Measurements from ENCODE around the gene IMMP2L. TPM values are rescaled to one million over a fixed set of nuclear protein-coding genes. Genes with fewer than 3 reads are reported as not detected.

IMMP2L gene
- total RNA-seq, 1 experiment from 2014 or later, result 30.3 TPM

DNA sequence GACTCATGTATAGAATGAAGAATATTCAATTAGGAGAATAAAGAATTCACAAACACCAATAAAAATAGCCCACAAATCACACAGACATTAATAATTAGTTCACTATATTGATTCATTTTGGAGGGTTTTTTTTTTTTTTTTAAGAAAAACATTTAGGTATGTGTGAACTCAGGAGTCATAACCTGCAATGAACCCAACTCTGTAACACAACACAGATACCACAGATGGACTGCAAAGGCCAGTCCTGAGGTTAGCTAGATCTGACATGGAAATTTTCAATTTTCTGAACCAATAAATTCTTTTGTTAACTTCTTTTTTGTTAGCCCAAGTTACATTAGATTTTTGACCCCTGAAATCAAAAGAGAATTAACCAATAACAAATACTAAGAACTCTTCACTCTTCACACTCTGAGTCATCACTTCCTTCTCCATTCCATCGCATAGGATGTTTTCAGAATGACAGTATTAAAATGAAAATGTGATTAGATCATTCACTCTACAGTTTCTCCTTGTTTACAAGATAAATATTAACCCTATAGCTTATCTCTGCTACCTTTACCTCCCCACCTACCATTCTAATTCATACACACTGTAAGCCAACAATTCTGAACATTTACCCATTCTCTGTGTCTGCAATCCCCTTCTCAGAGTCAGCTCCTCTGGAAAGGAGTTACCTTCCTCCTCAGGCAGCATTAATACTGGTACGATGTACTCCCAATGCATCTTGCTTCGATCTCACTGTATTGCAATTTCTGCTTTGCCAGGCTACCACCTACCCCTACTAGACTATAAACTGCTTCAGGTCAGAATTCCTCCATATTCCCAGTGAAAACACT, 329.8 kb downstream of the IMMP2L start:
- DNase-seq (ENCODE audit: extremely low read depth, low read depth), result no peak

GRCh38 chr7:111229916-111230315, 332.4 kb downstream of the IMMP2L start:
- DNase-seq (ENCODE audit: extremely low read depth, low read depth), result no peak

- DNase-seq (ENCODE audit: extremely low read depth, low read depth), result no peak
Measured at GRCh38 chr7:111229181-111229740, 333.0 kb downstream of the IMMP2L start.

GRCh38 chr7:111228437-111228836, 333.9 kb downstream of the IMMP2L start:
- no peak for DNase-seq (ENCODE audit: extremely low read depth, low read depth)

DNA sequence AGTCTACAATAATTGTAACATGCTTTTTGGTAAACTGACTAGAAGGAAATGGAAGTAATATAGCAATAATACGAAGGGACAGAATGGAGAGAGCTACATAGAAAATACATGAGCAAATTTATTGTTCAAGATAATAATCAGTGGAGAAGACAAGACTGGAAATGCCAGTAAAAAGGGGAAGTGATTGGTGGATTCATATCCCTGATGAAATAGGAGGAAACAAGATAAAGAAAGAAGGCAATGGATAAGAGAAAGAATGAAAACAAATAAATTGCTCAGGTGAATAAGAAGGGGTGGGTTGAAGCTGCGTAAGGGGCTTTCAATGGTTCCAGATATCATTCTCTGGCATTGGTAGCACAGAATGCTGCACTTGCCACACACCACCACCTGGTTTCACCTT, 335.5 kb downstream of the IMMP2L start:
- no peak for DNase-seq (ENCODE audit: extremely low read depth, low read depth)

GRCh38 chr7:111224354-111225231, 337.7 kb downstream of the IMMP2L start:
- no peak for DNase-seq (ENCODE audit: extremely low read depth, low read depth)

DNA sequence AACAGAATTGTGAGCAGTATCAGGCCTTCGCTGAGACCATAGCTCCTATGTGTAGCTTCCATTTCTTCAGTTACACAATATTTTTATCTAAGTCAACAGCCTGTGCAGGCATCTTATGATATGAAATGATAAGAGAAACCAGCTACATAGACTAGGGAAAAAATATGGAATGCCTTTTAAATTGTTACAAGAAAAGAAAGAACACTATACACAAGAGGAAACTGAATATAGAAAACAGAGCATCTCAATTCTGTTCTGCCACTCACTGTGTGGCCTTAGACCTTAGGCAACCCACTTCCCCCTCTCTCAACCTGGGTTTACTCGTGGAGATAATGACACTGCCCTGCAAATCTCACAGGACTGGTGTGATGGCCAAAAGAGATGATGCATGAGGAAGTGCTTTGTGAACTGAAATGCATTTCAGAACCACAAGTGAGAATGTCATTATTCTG, 338.5 kb downstream of the IMMP2L start:
- no peak for DNase-seq (ENCODE audit: extremely low read depth, low read depth)

- no peak for DNase-seq (ENCODE audit: extremely low read depth, low read depth)
Measured at GRCh38 chr7:111215550-111215949, 346.7 kb downstream of the IMMP2L start.

DNA sequence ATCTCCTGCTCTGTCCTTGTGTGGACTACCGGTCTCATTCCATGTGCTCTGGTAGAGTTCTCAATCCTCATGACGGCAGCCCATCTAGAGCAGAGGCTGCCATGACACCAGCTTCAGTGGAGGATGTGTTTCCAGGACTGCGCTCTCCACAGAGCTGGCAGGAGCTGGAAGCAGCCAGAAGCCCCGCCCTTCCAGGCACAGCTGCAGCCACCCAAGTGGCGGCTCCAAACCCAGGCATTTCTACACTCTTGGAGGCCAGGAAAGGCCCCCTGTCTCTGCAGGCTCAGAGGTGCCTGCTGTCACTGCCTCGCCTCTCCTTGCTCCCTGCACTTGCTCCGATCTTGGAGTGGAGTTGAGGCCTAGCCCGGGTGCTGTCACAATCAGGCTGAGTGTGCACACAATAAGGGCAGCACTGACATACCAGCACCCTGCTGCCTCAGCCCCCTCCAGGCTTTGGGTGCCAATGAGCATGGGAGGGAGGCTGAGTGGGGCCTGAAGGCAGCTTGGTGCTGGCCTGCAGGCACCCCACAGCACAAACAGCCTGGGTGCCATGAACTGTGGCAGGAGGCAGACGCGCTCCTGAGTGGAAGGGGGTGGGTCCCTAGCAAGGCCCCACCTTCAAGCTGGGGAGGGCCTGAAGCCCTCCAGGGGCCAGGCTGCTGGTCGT, 349.3 kb downstream of the IMMP2L start:
- DNase-seq (ENCODE audit: extremely low read depth, low read depth), result no peak

DNA sequence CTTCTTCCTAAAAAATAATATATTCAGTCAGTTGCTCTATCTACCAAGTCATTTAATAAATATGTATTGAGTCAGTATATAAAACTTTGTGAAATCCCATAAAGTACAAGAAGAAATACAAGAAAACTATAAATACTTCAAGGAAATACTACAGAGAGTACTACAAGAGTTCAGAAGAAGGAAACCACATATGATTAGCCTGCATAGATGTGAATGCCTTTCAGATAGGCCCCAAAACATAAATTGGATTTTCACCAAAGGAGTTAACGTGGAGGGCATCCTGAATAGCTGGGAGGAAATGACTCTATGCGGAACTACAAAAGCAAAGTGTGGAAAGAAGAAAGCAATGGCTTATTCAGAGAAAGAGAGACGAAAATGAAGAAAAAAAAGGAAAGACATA, 351.3 kb downstream of the IMMP2L start:
- DNase-seq (ENCODE audit: extremely low read depth, low read depth), result no peak

DNA sequence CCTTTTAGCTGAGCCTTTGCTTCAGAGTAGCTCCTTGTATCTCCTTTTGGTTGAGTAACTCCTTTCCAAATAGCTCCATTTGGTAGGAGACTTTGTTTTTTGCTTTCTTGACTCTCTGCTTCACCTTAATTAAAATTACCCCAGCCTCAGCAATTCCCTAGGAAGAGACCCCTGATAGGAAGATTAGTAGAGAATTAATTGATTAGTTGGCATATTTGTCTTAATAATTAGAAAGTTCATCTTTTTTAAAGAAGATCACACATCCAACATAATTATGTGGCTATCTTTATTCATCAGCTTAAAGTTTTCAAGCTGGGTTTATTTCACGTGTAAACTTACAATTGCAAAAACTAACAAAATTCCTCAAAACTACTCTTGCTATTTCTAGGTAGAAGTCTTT, 352.2 kb downstream of the IMMP2L start:
- no peak for DNase-seq (ENCODE audit: extremely low read depth, low read depth)

DNA sequence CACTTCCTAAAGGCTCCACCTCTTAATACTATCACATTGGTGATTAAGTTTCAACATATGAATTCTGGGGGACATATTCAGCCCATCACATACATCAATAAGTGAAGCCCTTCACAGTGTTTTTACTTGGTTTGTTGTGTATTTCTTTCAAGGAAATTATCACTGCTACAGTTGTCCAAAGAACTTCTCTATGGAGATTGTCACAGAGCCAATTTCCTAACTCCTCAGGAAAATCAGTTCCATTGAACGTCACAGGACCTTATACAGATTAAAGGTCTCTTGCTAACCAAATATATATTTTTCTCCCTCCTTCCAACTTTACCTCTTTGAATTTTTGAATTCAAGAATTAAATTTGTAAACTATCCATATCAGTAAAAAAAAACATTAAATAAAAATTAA, 357.0 kb downstream of the IMMP2L start:
- no peak for DNase-seq (ENCODE audit: extremely low read depth, low read depth)

DNA sequence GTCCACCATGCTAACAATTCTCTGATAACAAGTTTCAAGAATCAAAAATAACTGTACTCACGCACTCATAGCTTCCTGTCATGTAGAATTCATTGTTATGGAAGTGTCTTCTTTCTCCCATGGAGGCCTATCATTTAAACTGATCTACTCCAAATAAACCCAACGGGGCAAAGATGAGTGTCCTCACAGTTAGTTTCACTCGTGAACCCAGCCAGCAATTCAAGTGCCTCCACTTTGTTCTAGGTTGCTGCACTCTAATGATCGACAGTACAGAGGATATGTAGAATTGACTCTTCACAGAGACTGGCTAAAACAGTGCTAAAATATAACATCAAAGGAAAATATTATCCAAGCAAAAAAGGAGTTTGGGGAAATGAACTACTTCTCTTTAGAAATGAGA, 360.0 kb downstream of the IMMP2L start:
- no peak for DNase-seq (ENCODE audit: extremely low read depth, low read depth)

DNA sequence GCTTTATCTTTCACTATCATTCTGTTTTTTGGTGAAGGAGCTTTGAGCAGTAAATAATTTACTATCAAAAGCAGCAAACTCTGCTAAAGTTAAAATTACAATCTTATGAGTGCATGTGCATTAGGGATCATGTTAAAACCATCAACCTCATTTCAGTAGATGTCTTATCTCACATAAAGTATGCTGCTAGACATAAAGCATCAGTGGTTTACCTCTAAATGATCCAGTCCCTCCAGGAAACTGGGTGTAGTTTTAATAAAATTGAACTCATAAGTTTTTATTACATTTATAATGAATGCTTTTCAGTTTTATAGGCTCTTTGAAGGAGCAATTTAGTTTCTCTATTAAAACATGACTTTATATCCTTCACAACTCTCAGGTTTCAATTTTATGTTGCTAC, 362.6 kb downstream of the IMMP2L start:
- DNase-seq (ENCODE audit: extremely low read depth, low read depth), result no peak

- peak; percentile 87 for DNase-seq (ENCODE audit: extremely low read depth, low read depth)
Measured at GRCh38 chr7:111198255-111198654, 364.0 kb downstream of the IMMP2L start.

- no peak for DNase-seq (ENCODE audit: extremely low read depth, low read depth)
Measured at GRCh38 chr7:111196655-111197054, 365.6 kb downstream of the IMMP2L start.

GRCh38 chr7:111192614-111193413, 369.5 kb downstream of the IMMP2L start:
- no peak for DNase-seq (ENCODE audit: extremely low read depth, low read depth)

GRCh38 chr7:111190804-111191203, 371.5 kb downstream of the IMMP2L start:
- DNase-seq (ENCODE audit: extremely low read depth, low read depth), result no peak

GRCh38 chr7:111184987-111185386, 377.3 kb downstream of the IMMP2L start:
- no peak for DNase-seq (ENCODE audit: extremely low read depth, low read depth)

DNA sequence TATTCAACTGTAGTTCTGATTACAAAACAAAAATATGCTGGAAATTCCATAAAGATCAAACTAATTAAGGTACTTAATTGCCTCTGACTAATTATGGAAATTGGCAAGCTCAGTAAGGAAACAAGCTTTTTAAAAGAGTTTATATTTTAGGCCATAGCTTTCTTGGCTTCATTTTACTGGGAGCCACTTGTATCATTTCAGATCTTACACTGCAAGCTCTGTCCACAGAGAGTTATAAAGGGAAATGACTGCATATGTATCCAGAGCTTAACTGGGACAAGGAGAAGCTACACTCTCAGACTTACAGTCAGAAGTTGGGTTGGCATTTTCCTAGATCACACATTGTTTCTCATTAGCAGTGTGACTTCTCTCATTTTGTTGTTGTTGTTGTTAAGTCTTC, 379.0 kb downstream of the IMMP2L start:
- no peak for DNase-seq (ENCODE audit: extremely low read depth, low read depth)
